ENCODE measurements around the gene CRISP2.
"Not testable (repeated sequence)": the region's sequence is repeated elsewhere in the genome, so short reads cannot be mapped to it uniquely, and the experiment has no call there.

Gene CRISP2

DNA sequence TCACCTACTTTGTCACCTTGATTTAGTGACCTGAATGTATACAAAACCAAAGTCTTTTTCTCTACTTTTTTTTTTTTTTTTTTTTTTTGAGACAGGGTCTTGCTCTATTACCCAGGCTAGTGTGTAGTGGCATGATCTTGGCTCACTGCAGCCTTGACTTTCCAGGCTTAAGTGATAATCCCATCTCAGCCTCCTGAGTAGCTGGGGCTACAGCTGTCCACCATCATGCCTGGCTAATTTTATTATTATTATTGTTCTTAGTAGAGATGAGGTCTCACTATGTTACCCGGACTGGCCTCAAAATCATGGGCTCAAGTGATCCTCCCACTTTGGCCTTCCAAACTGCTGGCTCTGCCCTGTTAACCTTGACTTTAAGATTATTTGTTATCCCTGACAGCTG lies 37.5 kb downstream of the CRISP2 start:
- DNase-seq (ENCODE audit: low read depth), result no peak
- no peak overlapping the region for H3K4me3 ChIP-seq (ENCODE audit: low read length)
- TF ChIP-seq, protein P1, sequence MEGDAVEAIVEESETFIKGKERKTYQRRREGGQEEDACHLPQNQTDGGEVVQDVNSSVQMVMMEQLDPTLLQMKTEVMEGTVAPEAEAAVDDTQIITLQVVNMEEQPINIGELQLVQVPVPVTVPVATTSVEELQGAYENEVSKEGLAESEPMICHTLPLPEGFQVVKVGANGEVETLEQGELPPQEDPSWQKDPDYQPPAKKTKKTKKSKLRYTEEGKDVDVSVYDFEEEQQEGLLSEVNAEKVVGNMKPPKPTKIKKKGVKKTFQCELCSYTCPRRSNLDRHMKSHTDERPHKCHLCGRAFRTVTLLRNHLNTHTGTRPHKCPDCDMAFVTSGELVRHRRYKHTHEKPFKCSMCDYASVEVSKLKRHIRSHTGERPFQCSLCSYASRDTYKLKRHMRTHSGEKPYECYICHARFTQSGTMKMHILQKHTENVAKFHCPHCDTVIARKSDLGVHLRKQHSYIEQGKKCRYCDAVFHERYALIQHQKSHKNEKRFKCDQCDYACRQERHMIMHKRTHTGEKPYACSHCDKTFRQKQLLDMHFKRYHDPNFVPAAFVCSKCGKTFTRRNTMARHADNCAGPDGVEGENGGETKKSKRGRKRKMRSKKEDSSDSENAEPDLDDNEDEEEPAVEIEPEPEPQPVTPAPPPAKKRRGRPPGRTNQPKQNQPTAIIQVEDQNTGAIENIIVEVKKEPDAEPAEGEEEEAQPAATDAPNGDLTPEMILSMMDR (conservative IDR thresholded peaks at IDR 0.05; ENCODE audit: low read length), result no peak

DNA sequence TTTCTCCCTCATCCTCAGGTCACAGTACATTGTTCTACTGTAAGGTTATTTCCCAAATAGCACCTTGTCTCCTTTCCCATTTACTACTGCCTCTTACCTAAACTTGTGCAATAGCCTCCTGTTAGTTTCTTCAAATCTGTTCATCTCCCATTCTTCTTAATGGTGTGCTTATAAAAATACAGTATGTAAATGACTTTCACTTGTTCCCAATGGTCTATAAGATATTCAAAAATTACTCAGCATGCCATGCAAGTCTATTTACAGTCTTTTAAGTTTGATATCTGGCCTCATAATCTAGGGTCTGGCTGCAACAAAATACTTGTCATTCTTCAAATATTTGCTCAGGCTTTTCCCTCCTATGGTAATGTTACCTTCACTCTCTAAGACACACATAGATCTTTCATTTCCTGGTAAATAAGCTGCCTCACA lies 45.2 kb downstream of the CRISP2 start:
- DNase-seq (ENCODE audit: low read depth), result no peak
- TF ChIP-seq, protein P1 (conservative IDR thresholded peaks at IDR 0.05; ENCODE audit: low read length), result no peak
- H3K4me3 ChIP-seq (ENCODE audit: low read length), result no peak overlapping the region

DNA sequence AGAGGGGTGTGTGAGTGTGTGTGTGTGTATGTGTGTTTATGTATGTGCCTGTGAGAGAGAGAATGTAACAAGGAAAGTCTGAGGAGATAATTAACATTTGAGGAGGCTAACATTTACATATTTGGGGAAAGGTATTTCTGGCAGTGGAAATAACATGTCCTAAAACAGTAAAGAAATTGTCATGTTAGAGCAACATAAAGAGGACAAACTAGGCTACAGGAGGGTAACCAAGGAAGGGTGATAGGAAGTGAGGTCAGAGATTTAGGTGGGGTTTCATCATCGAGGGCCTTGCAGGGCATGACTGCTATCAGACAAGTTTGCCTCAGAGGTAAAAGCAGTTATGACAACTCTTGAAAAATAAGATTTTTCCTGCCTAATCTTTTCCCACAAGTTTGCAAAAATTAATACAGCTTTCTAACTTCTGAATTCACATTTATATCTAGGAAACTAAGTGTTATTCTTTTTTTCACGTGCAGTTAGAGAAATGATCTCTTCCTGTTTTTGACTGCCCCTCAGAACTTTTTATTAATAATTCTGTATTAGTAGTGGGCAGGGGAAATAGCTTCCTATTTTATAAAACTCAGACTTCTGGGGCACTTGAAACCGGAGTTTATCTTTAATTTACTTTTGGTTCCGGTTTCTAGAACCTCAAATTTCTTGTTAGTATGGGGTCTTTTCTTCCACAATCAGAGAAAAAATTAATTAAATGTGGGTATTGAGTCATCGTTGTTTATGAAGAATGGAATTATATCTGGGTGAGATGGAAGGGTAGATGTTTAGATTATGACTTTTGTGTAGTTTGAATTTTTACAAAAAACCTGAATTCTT lies 46.2 kb downstream of the CRISP2 start:
- no peak overlapping the region for H3K4me3 ChIP-seq (ENCODE audit: low read length)
- TF ChIP-seq, protein P1 (conservative IDR thresholded peaks at IDR 0.05; ENCODE audit: low read length), result no peak
- DNase-seq (ENCODE audit: low read depth), result no peak

DNA sequence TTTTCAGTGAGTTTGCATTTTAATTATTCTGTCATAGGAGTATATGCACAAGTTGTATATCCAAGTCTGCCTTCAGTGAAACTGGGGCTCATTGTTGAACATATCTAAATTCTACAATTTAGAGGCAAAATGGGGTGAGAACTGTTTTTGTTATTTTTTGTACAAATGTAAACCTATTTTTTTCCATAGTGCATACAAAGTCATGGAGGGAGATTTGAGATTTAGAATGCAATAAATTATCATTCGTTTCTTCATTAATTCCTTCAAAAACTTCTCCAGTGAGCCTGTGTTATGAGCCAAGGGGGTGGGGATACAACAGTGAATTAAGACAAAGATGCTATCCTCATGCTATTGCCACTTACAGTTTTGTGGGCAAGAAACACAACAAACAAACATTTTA lies 46.9 kb downstream of the CRISP2 start:
- TF ChIP-seq, protein P1 (conservative IDR thresholded peaks at IDR 0.05; ENCODE audit: low read length), result no peak
- no peak for DNase-seq (ENCODE audit: low read depth)
- no peak overlapping the region for H3K4me3 ChIP-seq (ENCODE audit: low read length)

DNA sequence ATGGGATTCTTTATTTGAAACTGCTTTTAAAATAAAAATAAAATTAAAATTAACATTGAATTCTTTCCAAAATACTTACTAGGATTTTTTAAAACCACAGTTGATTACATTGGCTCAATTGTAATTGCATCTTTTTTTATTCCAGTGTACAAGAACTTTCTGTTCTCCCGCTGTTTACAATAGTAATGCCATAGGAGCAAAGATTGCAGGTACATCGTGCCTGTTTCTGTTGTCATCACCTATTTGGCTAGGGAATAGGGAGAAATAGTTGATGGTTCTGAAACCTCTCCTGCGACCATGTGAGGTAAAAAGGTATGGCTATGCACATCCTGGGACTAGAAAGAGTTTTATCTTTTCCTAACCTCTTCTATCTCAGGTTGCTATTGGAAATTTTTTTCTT lies 48.5 kb downstream of the CRISP2 start:
- no peak overlapping the region for H3K4me3 ChIP-seq (ENCODE audit: low read length)
- no peak for DNase-seq (ENCODE audit: low read depth)
- TF ChIP-seq, protein P1 (conservative IDR thresholded peaks at IDR 0.05; ENCODE audit: low read length), result no peak

DNA sequence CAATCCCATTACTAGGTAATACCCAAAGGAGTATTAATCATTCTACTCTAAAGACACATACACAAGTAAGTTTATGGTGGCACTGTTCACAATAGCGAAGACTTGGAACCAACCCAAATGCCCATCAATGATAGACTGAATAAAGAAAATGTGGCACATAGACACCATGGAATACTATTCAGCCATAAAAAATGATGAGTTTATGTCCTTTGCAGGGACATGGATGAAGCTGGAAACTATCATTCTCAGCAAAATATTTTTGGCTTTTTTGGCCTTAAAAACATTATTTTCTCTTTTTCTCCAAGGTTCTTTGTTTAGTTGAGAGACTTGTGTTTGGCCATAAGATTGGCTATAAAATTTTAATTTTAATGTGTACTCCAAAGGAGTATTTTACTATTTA lies 49.3 kb downstream of the CRISP2 start:
- not testable (repeated sequence) for DNase-seq (ENCODE audit: low read depth)

DNA sequence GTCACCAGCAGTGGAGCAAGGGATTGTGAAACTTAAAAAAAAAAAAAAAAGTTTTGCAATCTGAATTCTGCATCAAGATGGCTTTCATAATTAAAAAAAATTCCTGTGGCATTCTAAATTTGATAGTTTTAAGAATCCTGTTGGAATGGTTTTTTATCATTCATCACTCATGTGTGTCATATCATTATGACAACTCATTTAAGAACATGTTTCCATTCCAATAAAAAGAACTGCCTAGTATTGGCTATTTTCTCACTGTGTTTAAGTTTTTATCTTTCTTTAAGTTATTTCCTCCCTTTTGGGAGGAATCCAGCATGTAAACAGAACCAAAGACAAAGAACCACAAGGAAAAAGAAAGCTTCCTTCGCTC lies 50.5 kb downstream of the CRISP2 start:
- TF ChIP-seq, protein P1 (conservative IDR thresholded peaks at IDR 0.05; ENCODE audit: low read length), result no peak
- no peak for DNase-seq (ENCODE audit: low read depth)
- no peak overlapping the region for H3K4me3 ChIP-seq (ENCODE audit: low read length)

More for the DNA sequence above, 49.3 kb downstream of the CRISP2 start:
- H3K4me3 ChIP-seq (ENCODE audit: low read length), result not testable (repeated sequence)
